GM13977 (cell line): ENCODE data around the gene TMEM217.
A peak's percentile ranks its signal among the peaks of the same experiment; 100 is the strongest.

Experiments used
- DNase-seq: peaks from one replicate; pipeline ENCODE4 v3.0.0; 2012; ENCODE audit warnings: low spot score
- in situ Hi-C: fragments of 300-500 bp; cut with MboI; formaldehyde crosslinking; loops from one replicate; pipeline ENCODE4 v1.12.0; 2022; ENCODE audit warnings: low sequenced_read_pairs, low pct_unique_long_range_greater_than_20kb, mixed read lengths, inconsistent platforms; ENCODE audit not compliant: unreplicated experiment
- TF ChIP-seq, protein P1 (sequence below): IDR thresholded peaks from 2 replicates; pipeline ENCODE4 v1.5.1; 2012; ENCODE audit warnings: mild to moderate bottlenecking, control low read depth; ENCODE audit not compliant: insufficient read depth; ENCODE audit errors: extremely low read depth, missing control alignments

Gene TMEM217

DNA sequence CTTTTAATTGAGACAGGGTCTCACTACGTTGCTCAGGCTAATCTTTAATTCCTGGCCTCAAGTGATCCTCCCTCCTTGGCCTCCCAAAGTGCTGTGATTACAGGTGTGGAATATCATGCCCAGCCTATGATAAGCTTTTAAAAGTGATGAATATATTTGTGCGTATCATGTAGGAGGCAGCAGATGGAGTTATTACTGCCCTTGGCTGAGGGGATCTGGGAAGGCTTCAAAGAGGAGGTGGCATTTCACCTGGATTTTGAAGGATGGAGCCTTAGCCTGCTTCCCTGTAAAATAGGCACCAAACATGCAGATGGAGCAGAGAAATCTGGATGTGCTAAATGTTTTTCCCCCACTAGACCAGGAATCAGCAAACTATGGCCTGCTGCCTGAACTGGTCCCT is 77.9 kb downstream of the TMEM217 start:
- TF ChIP-seq, protein P1, sequence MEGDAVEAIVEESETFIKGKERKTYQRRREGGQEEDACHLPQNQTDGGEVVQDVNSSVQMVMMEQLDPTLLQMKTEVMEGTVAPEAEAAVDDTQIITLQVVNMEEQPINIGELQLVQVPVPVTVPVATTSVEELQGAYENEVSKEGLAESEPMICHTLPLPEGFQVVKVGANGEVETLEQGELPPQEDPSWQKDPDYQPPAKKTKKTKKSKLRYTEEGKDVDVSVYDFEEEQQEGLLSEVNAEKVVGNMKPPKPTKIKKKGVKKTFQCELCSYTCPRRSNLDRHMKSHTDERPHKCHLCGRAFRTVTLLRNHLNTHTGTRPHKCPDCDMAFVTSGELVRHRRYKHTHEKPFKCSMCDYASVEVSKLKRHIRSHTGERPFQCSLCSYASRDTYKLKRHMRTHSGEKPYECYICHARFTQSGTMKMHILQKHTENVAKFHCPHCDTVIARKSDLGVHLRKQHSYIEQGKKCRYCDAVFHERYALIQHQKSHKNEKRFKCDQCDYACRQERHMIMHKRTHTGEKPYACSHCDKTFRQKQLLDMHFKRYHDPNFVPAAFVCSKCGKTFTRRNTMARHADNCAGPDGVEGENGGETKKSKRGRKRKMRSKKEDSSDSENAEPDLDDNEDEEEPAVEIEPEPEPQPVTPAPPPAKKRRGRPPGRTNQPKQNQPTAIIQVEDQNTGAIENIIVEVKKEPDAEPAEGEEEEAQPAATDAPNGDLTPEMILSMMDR: no peak
- DNase-seq: no peak
- in situ Hi-C loops: no loop called here

GRCh38 chr6:37177935-37178517 is 79.9 kb downstream of the TMEM217 start:
- in situ Hi-C loops: loop anchor here (10.0 kb wide), 1 partner anchor 123 kb away; no protein-coding TSS in a partner anchor
- no peak for DNase-seq
- TF ChIP-seq, protein P1: no peak

DNA sequence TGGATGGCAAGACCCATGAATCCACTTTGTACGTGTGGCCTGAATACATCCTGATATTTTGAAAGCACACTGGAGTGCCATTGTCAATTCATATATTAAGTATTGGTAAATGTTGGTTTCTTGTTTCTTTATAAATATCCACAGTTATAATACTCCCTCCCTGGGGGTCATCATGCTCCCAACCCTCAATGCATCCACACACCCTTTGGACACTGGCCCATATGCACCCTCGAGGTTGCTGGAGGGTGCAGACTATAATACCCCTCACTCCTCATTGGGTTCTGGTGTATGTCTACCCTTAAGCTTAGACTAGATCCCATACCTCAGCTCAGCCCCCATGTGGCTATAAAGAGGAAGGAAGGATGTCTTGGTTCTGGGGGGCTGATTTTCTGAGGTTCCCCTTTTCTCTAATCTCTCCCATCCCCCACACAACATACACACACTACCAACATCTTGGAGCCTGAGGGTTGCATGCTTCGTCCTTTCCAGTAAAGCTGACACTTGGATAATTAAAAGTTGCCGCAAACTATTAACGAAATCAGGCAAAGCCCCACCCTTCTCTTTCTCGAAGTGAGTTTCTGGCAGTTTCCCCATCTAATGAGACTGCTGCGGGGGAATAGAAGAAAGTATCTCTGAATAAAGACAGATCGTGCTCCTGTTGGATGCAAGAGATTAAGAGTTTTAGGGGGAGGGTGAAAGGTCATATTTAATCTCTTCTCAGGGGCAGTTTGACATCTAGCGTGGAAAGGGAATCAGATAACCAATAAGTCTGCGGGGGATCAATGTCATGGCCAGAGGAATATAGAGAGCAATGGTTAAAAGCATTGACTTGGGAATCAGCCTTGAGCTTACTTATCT is 80.6 kb downstream of the TMEM217 start:
- TF ChIP-seq, protein P1: no peak
- no peak for DNase-seq
- in situ Hi-C loops: loop anchor here (10.0 kb wide), 1 partner anchor 123 kb away; no protein-coding TSS in a partner anchor

DNA sequence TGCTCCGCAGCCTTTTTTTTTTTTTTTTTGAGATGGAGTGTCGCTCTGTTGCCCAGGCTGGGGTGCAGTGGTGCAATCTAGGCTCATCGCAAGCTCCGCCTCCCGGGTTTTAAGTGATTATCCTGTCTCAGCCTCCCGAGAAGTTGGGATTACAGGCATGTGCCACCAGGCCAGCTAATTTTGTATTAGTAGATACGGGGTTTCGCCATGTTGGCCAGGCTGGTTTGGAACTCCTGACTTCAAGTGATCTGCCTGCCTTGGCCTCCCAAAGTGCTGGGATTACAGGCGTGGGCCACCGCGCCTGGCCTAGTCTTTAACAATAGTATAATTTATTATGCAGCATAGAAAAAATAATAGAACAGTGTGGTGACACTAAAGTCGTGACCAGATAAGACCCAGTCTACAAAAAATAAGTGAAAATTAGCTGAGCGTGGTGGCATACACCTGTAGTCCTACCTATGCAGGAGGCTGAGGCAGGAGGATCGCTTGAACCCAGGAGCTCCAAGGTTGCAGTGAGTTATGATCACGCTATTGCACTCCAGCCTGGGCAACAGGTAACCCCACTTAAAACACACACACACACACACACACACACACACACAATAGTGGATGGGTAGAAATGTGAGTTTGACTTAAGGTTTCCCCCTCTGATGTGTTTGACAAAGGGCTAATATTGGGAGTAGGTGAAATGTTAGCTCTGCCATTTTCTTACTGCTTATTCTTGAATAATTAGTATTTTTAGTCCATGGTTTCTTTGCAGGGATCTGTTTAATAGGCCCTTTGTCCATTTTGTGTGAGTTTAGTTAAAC is 81.5 kb downstream of the TMEM217 start:
- TF ChIP-seq, protein P1: no peak
- no peak for DNase-seq
- in situ Hi-C loops: loop anchor here (10.0 kb wide), 1 partner anchor 122 kb away; no protein-coding TSS in a partner anchor

GRCh38 chr6:37175332-37176267 is 82.3 kb downstream of the TMEM217 start:
- peak; percentile 37 for DNase-seq
- in situ Hi-C loops: loop anchor here (10.0 kb wide), 1 partner anchor 121 kb away; no protein-coding TSS in a partner anchor
- TF ChIP-seq, protein P1: no peak
